Aorta (tissue), 5 donors: ENCODE results near the gene APOBEC3F. TPM values are rescaled to one million over a fixed set of nuclear protein-coding genes. Genes with fewer than 3 reads are reported as not detected.
"Not testable (repeated sequence)": the region's sequence is repeated elsewhere in the genome, so short reads cannot be mapped to it uniquely, and the experiment has no call there.

Source experiments
- ATAC-seq: fragments of 200-7000 bp; cut with Tn5 transposase; one replicate; pipeline ENCODE4 v1.9.1; 2022; ENCODE audit warnings: moderate library complexity; ENCODE audit not compliant: low FRiP score
- DNase-seq, 2 donors: peaks; one replicate each; pipeline ENCODE4 v3.0.0-alpha.2; 2020
- H3K27ac ChIP-seq, 2 donors: one replicate each; pipeline ENCODE4 v1.5.1; 2013; ENCODE audit warnings: low read length in 2 of 2, mild to moderate bottlenecking in 2 of 2, moderate library complexity in 2 of 2, control low read depth in 1 of 2, inconsistent platforms in 1 of 2, low read depth in 1 of 2
- H3K27me3 ChIP-seq, 2 donors: one replicate each; pipeline ENCODE4 v1.6.1; 2013; ENCODE audit warnings: control low read depth in 1 of 2, low read length in 1 of 2, mild to moderate bottlenecking in 1 of 2, moderate library complexity in 1 of 2; ENCODE audit not compliant: insufficient read depth in 2 of 2, control insufficient read depth in 1 of 2
- H3K36me3 ChIP-seq, 2 donors: one replicate each; pipeline ENCODE4 v1.6.1; 2013; ENCODE audit warnings: control low read depth in 1 of 2, low read length in 1 of 2, mild to moderate bottlenecking in 1 of 2; ENCODE audit not compliant: insufficient read depth in 2 of 2, control insufficient read depth in 1 of 2
- H3K4me1 ChIP-seq, 2 donors: one replicate each; pipeline ENCODE4 v1.6.1; 2013; ENCODE audit warnings: low read length in 2 of 2, control low read depth in 1 of 2, mild to moderate bottlenecking in 1 of 2, moderate library complexity in 1 of 2; ENCODE audit not compliant: insufficient read depth in 2 of 2, control insufficient read depth in 1 of 2
- H3K4me3 ChIP-seq, 2 donors: one replicate each; pipeline ENCODE4 v1.5.1; 2013; ENCODE audit warnings: low read length in 2 of 2, control low read depth in 1 of 2, mild to moderate bottlenecking in 1 of 2
- H3K9me3 ChIP-seq: one replicate; pipeline ENCODE4 v1.6.1; 2013; ENCODE audit warnings: mild to moderate bottlenecking, low read length; ENCODE audit not compliant: control insufficient read depth
- WGBS, 2 donors: extraction: QIAGEN DNeasy Blood & Tissue Kit; methylation state at CpG; one replicate each; pipeline ENCODE4 v1.1.7; 2013; 5-methylcytosine and 5-hydroxymethylcytosine counted together
- intact Hi-C, 2 donors: fragments of 100-400 bp; cut with DNase I; formaldehyde crosslinking; loops; one replicate each; pipeline versions ENCODE4 v1.14.2 to v1.15.0; 2022
- long read RNA-seq, 2 donors: library from polyadenylated mRNA; unstranded; transcript quantifications; one replicate each; pipeline ENCODE4 v2.0.0, GENCODE V29; 2020 to 2021
- polyA plus RNA-seq, 2 donors: library from polyadenylated mRNA; stranded (reverse); fragments of 200-250 nt; gene quantifications; one replicate each; pipeline ENCODE4 v1.2.3, GENCODE V29; 2013
- total RNA-seq, 2 donors: library from RNA; stranded (reverse); fragmentation: NEBNext Ultra II Directional; extraction: Animal tissue kit (Norgen Biotek cat#: 25700); gene quantifications; one replicate each; pipeline ENCODE4 v1.2.1, GENCODE V29; 2021
- donor health status: healthy with polysubstance abuse.
- donor health status: Bipolar disorder and iron deficiency.
- donor health status: DM: no; HTN: no; CAD: no.
- donor health status: DM: no; HTN: no; CAD: no.
- donor health status: DM: yes; HTN: yes; CAD: no.

APOBEC3F gene
- total RNA-seq (1 to 10 TPM; 6.3 to 9.4 TPM), polyA plus RNA-seq (1 to 10 TPM; 4.9 to 9.5 TPM)
- long read RNA-seq, donor 1, partial matches to known transcripts, result 0 of 1 reads
- long read RNA-seq, donor 1, other reads (novel, unspliced or antisense), result 1 of 1 reads
- long read RNA-seq, donor 2, partial matches to known transcripts, result 0 of 3 reads
- long read RNA-seq, donor 2, other reads (novel, unspliced or antisense), result 3 of 3 reads

DNA sequence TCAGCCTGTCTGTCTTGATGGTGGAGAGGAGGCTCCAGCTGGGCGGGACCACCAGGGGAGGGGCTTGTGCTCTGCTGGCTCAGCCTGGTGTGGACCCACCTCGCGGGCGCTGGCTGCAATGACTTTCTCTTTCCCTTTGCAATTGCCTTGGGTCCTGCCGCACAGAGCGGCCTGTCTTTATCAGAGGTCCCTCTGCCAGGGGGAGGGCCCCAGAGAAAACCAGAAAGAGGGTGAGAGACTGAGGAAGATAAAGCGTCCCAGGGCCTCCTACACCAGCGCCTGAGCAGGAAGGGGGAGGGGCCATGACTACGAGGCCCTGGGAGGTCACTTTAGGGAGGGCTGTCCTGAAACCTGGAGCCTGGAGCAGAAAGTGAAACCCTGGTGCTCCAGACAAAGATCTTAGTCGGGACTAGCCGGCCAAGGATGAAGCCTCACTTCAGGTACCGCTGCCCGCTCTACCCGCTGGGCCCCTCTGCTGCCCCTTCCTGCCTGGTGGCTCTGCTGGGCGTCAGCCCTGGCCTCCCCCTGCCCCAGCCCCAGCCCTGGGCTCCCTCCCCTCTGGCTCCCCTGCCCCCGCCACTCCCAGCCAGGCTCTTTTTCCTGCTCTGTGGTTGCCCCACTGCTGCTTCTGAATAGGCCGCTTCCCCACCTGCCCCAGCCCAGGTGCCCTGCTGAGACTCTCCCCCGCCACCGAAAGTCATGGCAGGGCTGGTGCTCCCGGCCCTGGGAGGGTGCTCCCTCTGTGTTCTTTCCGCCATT is at the start of gene APOBEC3F:
Gene APOBEC3F, plus strand, starts transcription at position 327 of the 759 bp plus-strand sequence. Its CDS starts 97 bp downstream, at position 424.
- WGBS, 2 donors, result 1% methylated on average over 13 to 21 of the region's 21 CpGs
- Histone ChIP-seq H3K27ac (peak within 1 kb of the TSS in 1 of 2 donors; percentile 65), H3K4me3 (peak within 1 kb of the TSS; percentile 10 to 63)
- ATAC-seq (peak; percentile 92), DNase-seq (peak; percentile 71 to 80)
- H3K27me3 ChIP-seq, H3K36me3 ChIP-seq, H3K9me3 ChIP-seq, H3K4me1 ChIP-seq, intact Hi-C loops: not testable (repeated sequence)

GRCh38 chr22:38992871-38993371 is 47.7 kb upstream of the APOBEC3F start:
- H3K9me3 ChIP-seq, H3K4me3 ChIP-seq, ATAC-seq, H3K4me1 ChIP-seq, H3K36me3 ChIP-seq, H3K27me3 ChIP-seq, H3K27ac ChIP-seq, intact Hi-C loops: not testable (repeated sequence)
- DNase-seq, result peak in 1 of 2 donors; percentile 32
- 24 to 33% methylated on average over 8 to 12 of the region's 12 CpGs for WGBS, 2 donors

DNA sequence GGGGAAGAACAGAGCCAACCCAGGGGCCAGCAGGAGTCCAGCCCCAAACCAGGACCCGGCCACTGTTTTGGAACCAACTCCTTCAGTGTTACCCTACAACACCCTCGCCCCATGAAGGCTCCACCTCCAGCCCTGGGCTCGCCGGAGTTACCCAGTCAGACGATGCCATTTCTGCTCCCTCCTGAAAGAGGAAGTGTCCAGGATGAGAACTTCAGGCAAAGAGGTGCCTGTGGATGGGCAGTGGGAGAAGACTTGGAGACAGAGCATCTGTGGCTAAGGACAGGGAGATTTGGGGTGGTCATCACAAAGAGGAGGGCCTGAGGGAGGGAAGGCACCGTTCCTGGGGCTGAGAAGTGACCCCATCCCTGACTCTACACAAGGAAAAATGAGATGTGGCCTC is 44.6 kb upstream of the APOBEC3F start:
- intact Hi-C loops, result no loop called here
- no peaks in the 10 kb centered on the region for H3K36me3 ChIP-seq

DNA sequence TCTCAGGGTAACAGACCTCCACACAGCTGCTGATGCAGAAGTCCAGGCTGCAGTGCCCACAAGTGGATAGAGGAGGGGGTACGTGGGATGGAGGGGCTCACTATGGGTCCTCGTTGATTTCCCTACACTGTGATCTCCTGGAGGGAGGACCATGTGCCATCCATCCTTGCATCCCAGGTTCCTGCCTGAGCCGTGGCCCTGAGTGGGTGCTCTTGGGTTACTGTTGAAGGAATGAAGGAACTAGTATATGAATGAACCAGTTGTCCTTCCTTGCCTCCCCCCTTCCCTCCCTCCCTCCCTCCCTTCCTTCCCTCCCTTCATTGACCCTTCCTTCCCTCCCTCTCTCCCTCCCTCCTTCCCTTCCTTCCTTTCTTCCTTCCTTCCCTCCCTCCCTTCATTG is 43.1 kb upstream of the APOBEC3F start:
- 76 to 78% methylated on average over 3 of the region's 3 CpGs for WGBS, 2 donors
- Histone ChIP-seq H3K36me3 (no peaks in the 10 kb centered on the region), H3K4me1 (no peaks in the 10 kb centered on the region), H3K4me3 (no peak overlapping the region), H3K27me3 (no peaks in the 10 kb centered on the region), H3K27ac (no peak overlapping the region), H3K9me3 (no peaks in the 10 kb centered on the region)
- ATAC-seq, result no peak
- peak in 1 of 2 donors; percentile 13 for DNase-seq
- intact Hi-C loops, result no loop called here

More for the DNA sequence above, 44.6 kb upstream of the APOBEC3F start:
- no peak for ATAC-seq
- peak in 1 of 2 donors; percentile 38 for DNase-seq
- no peak overlapping the region for H3K4me3 ChIP-seq
- no peaks in the 10 kb centered on the region for H3K4me1 ChIP-seq
- H3K27me3 ChIP-seq, result no peaks in the 10 kb centered on the region
- 35 to 55% methylated on average over 6 of the region's 6 CpGs for WGBS, 2 donors
- no peak overlapping the region for H3K27ac ChIP-seq
- H3K9me3 ChIP-seq, result no peaks in the 10 kb centered on the region

GRCh38 chr22:39003165-39003638 is 37.5 kb upstream of the APOBEC3F start:
- DNase-seq, result peak; percentile 87 to 89
- intact Hi-C loops, result loop anchor here (2.0 to 10.0 kb wide), 5 partner anchors 78 to 236 kb away; partner anchors contain the start of gene CBX6 (in 1 of the 2)
- peak; percentile 89 for ATAC-seq
- Histone ChIP-seq H3K4me3 (no peak overlapping the region), H3K36me3 (no peaks in the 10 kb centered on the region), H3K9me3 (no peaks in the 10 kb centered on the region), H3K4me1 (no peaks in the 10 kb centered on the region), H3K27me3 (no peaks in the 10 kb centered on the region), H3K27ac (no peak overlapping the region)
- WGBS, 2 donors, result 7 to 12% methylated on average over 7 of the region's 7 CpGs

DNA sequence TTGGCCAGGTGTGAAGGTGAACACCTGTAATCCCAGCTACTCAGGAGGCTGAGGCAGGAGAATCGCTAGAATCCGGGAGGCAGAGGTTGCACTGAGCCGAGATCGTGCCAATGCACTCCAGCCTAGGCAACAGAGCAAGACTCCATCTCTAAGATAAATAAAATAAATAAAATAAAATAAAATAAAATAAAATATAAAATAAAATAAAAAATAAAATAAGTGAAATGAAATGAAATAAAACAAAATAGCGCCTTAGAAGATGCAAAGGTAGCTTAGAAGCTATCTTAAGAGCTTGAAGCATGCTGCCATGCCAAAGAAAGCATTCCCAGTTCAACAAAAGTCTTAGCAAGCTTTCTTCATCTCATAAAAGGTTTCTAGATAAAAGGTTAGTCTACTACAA is 33.5 kb upstream of the APOBEC3F start:
- WGBS, 2 donors, result 97 to 98% methylated on average over 5 of the region's 5 CpGs
- intact Hi-C loops, result loop anchor here (5.0 to 10.0 kb wide), 2 partner anchors 115 to 232 kb away; no protein-coding TSS in a partner anchor
- H3K9me3 ChIP-seq, result no peaks in the 10 kb centered on the region

DNA sequence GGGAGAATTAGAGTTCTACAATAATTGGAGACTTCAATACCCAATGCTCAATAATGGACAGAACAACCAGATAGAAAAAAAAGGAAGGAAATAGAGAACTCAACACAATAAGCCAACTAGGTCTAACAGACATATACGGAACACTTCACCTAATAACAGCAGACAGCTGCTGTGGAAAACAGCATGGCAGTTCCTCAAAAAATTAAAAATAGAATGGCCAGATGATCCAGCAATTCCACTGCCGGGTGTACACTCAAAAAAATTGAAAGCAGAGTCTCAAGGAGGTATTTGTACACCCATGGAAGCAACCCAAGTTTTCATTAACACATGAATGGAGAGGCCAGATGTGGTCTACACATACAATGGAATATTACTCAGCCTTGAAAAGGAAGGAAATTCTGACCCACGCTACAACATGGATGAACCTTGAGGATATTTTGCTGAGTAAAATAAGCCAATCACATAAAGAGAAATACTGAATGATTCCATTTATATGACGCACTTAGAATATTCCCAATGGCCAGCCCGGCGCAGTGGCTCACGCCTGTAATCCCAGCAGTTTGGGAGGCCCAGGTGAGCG is 32.3 kb upstream of the APOBEC3F start:
- 77% methylated on average over 8 of the region's 8 CpGs for WGBS, 2 donors
- intact Hi-C loops, result loop anchor here (5.0 to 10.0 kb wide), 2 partner anchors 114 to 234 kb away; no protein-coding TSS in a partner anchor
- ATAC-seq, result not testable (repeated sequence)

More for the DNA sequence above, 33.5 kb upstream of the APOBEC3F start:
- Histone ChIP-seq H3K4me1 (no peaks in the 10 kb centered on the region), H3K27me3 (no peaks in the 10 kb centered on the region), H3K27ac (no peak overlapping the region), H3K4me3 (no peak overlapping the region), H3K36me3 (no peaks in the 10 kb centered on the region)
- ATAC-seq, result no peak
- DNase-seq, result no peak

GRCh38 chr22:39010946-39011345 is 29.7 kb upstream of the APOBEC3F start:
- Histone ChIP-seq H3K27me3 (no peaks in the 10 kb centered on the region), H3K36me3 (no peaks in the 10 kb centered on the region), H3K27ac (no peak overlapping the region), H3K4me3 (no peak overlapping the region), H3K9me3 (no peaks in the 10 kb centered on the region), H3K4me1 (no peaks in the 10 kb centered on the region)
- ATAC-seq (no peak), DNase-seq (no peak)
- intact Hi-C loops, result no loop called here
- 80 to 84% methylated on average over 15 of the region's 15 CpGs for WGBS, 2 donors

More for the DNA sequence above, 32.3 kb upstream of the APOBEC3F start:
- DNase-seq, H3K36me3 ChIP-seq, H3K27ac ChIP-seq, H3K9me3 ChIP-seq, H3K4me3 ChIP-seq, H3K4me1 ChIP-seq, H3K27me3 ChIP-seq: not testable (repeated sequence)
